K562 (cell line): ENCODE results near the gene OR56B4. TPM values are rescaled to one million over a fixed set of nuclear protein-coding genes. Genes with fewer than 3 reads are reported as not detected.

Experiments
- ATAC-seq: fragments of 200-7000 bp; cut with Tn5 transposase; 3 replicates; pipeline ENCODE4 v1.9.1; 2020; ENCODE audit warnings: moderate library complexity
- BruUV-seq: library from RNA; stranded (reverse); fragments of 400-500 nt; replicated peaks from 2 replicates; lab custom pipeline; 2021; lab: Mats Ljungman, UMichigan
- CTCF ChIA-PET: fragments of 300-600 bp; formaldehyde crosslinking; extraction: SDS; loops from one replicate; lab custom pipeline; 2021; ENCODE audit warnings: low intra/inter-chr PET ratio; lab: Yijun Ruan, JAX
- POLR2A ChIA-PET: fragments of 300-600, 350-650 bp; sonication (Branson Sonifier 250); formaldehyde crosslinking; extraction: SDS; loops from one replicate; lab custom pipeline; 2021; ENCODE audit warnings: antibody characterized with exemption, inconsistent platforms; lab: Yijun Ruan, JAX
- DNase-seq, 4 experiments: peaks; one replicate each; pipeline versions ENCODE4 v3.0.0 to v3.0.0-alpha.2; 2011 to 2018; ENCODE audit warnings: low spot score in 3 of 4, mixed read lengths in 3 of 4; ENCODE audit errors: extremely low read depth in 1 of 4
- FAIRE-seq: peaks from 2 replicates; lab custom pipeline; 2011; peaks lifted over from hg19 to GRCh38; lab: Jason Lieb, UNC
- H2AFZ ChIP-seq: 2 replicates; pipeline ENCODE4 v1.6.0; 2011; ENCODE audit warnings: low read depth, low read length, control low read depth, inconsistent platforms
- H3K27ac ChIP-seq: fragments of 200-600 bp; 3 replicates; pipeline ENCODE4 v1.8.0; 2011; ENCODE audit warnings: low read depth, mild to moderate bottlenecking, control low read depth, inconsistent platforms, low read length, moderate library complexity, mixed read lengths; ENCODE audit errors: extremely low read depth
- H3K27me3 ChIP-seq, 2 experiments: fragments of 300-600 bp in 1 of 2; 2 replicates in 1 of 2; 3 replicates in 1 of 2; pipeline versions ENCODE4 v1.6.0 to v1.8.0; 2011; ENCODE audit warnings: inconsistent platforms in 2 of 2, low read length in 2 of 2, mild to moderate bottlenecking in 1 of 2, mixed read lengths in 1 of 2, moderate library complexity in 1 of 2; ENCODE audit not compliant: control insufficient read depth in 2 of 2, insufficient read depth in 2 of 2
- H3K36me3 ChIP-seq: fragments of 300-600 bp; 3 replicates; pipeline ENCODE4 v1.8.0; 2011; ENCODE audit warnings: mild to moderate bottlenecking, low read length, inconsistent platforms; ENCODE audit not compliant: control insufficient read depth, insufficient read depth
- H3K4me1 ChIP-seq, 2 experiments: fragments of 200-600 bp in 1 of 2; replicated peaks in 1 of 2; 2 replicates in 1 of 2; 3 replicates in 1 of 2; pipeline versions ENCODE4 v1.5.1 to v1.8.0; 2011; ENCODE audit warnings: inconsistent platforms in 2 of 2, low read length in 2 of 2, mild to moderate bottlenecking in 1 of 2, mixed read lengths in 1 of 2, moderate library complexity in 1 of 2; ENCODE audit not compliant: control insufficient read depth in 2 of 2, insufficient read depth in 2 of 2
- H3K4me2 ChIP-seq: 2 replicates; pipeline ENCODE4 v1.6.1; 2011; ENCODE audit warnings: low read length, control low read depth, inconsistent platforms, mixed read lengths; ENCODE audit not compliant: insufficient read depth
- H3K4me3 ChIP-seq: fragments of 200-600 bp; sonication (generic), shearing (Covaris generic); 2 replicates; pipeline ENCODE4 v1.5.1; 2016; ENCODE audit warnings: control low read depth, inconsistent platforms
- H3K79me2 ChIP-seq: fragments of 200-600 bp; 3 replicates; pipeline ENCODE4 v1.8.0; 2011; ENCODE audit warnings: low read length, inconsistent platforms; ENCODE audit not compliant: control insufficient read depth, insufficient read depth
- H3K9ac ChIP-seq, 2 experiments: 2 replicates each; pipeline versions ENCODE4 v1.6.0 to v1.6.1; 2011; ENCODE audit warnings: low read depth in 2 of 2, low read length in 2 of 2, control low read depth in 1 of 2, inconsistent platforms in 1 of 2, mild to moderate bottlenecking in 1 of 2, mixed read lengths in 1 of 2; ENCODE audit not compliant: insufficient read depth in 1 of 2
- H3K9me1 ChIP-seq: one replicate; pipeline ENCODE4 v1.6.0; 2011; ENCODE audit warnings: inconsistent platforms, mild to moderate bottlenecking, low read length, moderate library complexity; ENCODE audit not compliant: control insufficient read depth, insufficient read depth
- H3K9me3 ChIP-seq: replicated peaks from 2 replicates; pipeline ENCODE4 v1.5.1; 2011; ENCODE audit warnings: low read depth, low read length, inconsistent platforms; ENCODE audit not compliant: control insufficient read depth, insufficient read depth
- H4K20me1 ChIP-seq: replicated peaks from 2 replicates; pipeline ENCODE4 v1.6.1; 2011; ENCODE audit warnings: low read length, inconsistent platforms, mixed read lengths; ENCODE audit not compliant: control insufficient read depth, insufficient read depth
- CBX2 ChIP-seq: fragments of 200-600 bp; sonication (generic); IDR thresholded peaks from one replicate; pipeline ENCODE4 v1.6.1; 2012; ENCODE audit warnings: mild to moderate bottlenecking, low read length, inconsistent platforms; ENCODE audit not compliant: insufficient read depth, poor library complexity, severe bottlenecking
- KLF6 ChIP-seq: fragments of 250-450 bp; sonication (Bioruptor Pico); IDR thresholded peaks from 2 replicates; pipeline ENCODE4 v1.4.0; 2020; ENCODE audit warnings: mild to moderate bottlenecking, moderate library complexity, borderline replicate concordance
- LEF1 ChIP-seq: fragments of 450-650 bp; IDR thresholded peaks from 2 replicates; pipeline ENCODE4 v1.6.1; 2016; ENCODE audit warnings: mild to moderate bottlenecking
- PHB2 ChIP-seq: fragments of 450-650 bp; IDR thresholded peaks from 2 replicates; pipeline ENCODE4 v1.6.1; 2017; ENCODE audit warnings: low read depth
- POLR2G ChIP-seq: fragments of 200-400 bp; formaldehyde crosslinking; IDR thresholded peaks from 2 replicates; pipeline ENCODE4 v1.6.1; 2017; ENCODE audit warnings: low read depth, mild to moderate bottlenecking, antibody characterized with exemption, low read length, moderate library complexity
- POLR3A ChIP-seq: IDR thresholded peaks from 2 replicates; pipeline ENCODE4 v1.6.1; 2011; ENCODE audit warnings: borderline replicate concordance, mild to moderate bottlenecking, moderate library complexity; ENCODE audit not compliant: insufficient read length, insufficient read depth; ENCODE audit errors: extremely low read depth
- SMAD3 ChIP-seq: fragments of 450-650 bp; formaldehyde crosslinking; conservative IDR thresholded peaks from 2 replicates; pipeline ENCODE4 v1.4.0; 2020; ENCODE audit warnings: mild to moderate bottlenecking
- ZKSCAN3 ChIP-seq: fragments of 250-450 bp; sonication (Bioruptor Pico); IDR thresholded peaks from 2 replicates; pipeline ENCODE4 v1.4.0; 2020
- ZNF347 ChIP-seq: fragments of 450-650 bp; formaldehyde crosslinking; IDR thresholded peaks from 2 replicates; pipeline ENCODE4 v1.4.0; 2020; ENCODE audit warnings: low read depth, mild to moderate bottlenecking, moderate library complexity
- WGBS: fragments of 100-300 bp; shearing (Covaris generic); methylation state at CpG from one replicate; pipeline ENCODE4 v1.1.6; 2016; ENCODE audit warnings: low coverage, mixed read lengths; ENCODE audit not compliant: insufficient coverage; ENCODE audit errors: missing lambda C conversion rate; 5-methylcytosine and 5-hydroxymethylcytosine counted together
- in situ Hi-C: fragments of 300-500 bp; cut with MboI; formaldehyde crosslinking; loops from 4 replicates; pipeline ENCODE4 v1.15.0; 2018; ENCODE audit warnings: inconsistent platforms, mixed read lengths
- intact Hi-C: fragments of 100-400 bp; cut with micrococcal nuclease; formaldehyde crosslinking; loops from 2 replicates; pipeline ENCODE4 v1.14.2; 2022
- polyA plus RNA-seq, 8 experiments: library from polyadenylated mRNA; depleted of rRNA in 4 of 8; stranded (reverse) in 5 of 8; unstranded in 3 of 8; fragments of >200 nt; fragmentation: Nextera tagmentation in 2 of 8; fragmentation: Illumina TruSeq in 1 of 8; extraction: Ambion mirVana in 2 of 8; extraction: Trizol in 1 of 8; gene quantifications; 2 replicates each; pipeline versions ENCODE4 v1.2.1 to v1.2.3, GENCODE V29; 2011 to 2014; ENCODE audit warnings: inconsistent platforms in 1 of 8, missing spikeins in 1 of 8
- total RNA-seq, 7 experiments: library from RNA; depleted of rRNA in 6 of 7; stranded (reverse); fragments of >200 nt in 6 of 7; fragmentation: Illumina TruSeq in 2 of 7; extraction: Trizol in 2 of 7; gene quantifications; 2 replicates each; pipeline versions ENCODE4 v1.2.1 to v1.2.3, GENCODE V29; 2011 to 2021; ENCODE audit warnings: low replicate concordance in 1 of 7

OR56B4 gene
- total and polyA plus RNA-seq, 9 of the 15 experiments (the other 6 are each of a cell fraction or from before 2014, with no cell fraction given) = 0.07 TPM; not detected in 8

- no peaks in the 10 kb centered on the region for H4K20me1 ChIP-seq
- H3K27ac ChIP-seq = no peak overlapping the region
- POLR2A ChIA-PET = no interaction called here
- no peak overlapping the region for H3K9ac ChIP-seq
- ATAC-seq (no peak), FAIRE-seq (no peak), DNase-seq (no peak)
- H3K4me2 ChIP-seq = no peak overlapping the region
- H2AFZ ChIP-seq = no peak overlapping the region
- H3K27me3 ChIP-seq = no peaks in the 10 kb centered on the region
- H3K79me2 ChIP-seq = no peaks in the 10 kb centered on the region
- H3K4me3 ChIP-seq = no peak overlapping the region
- CTCF ChIA-PET = no interaction called here
- H3K36me3 ChIP-seq = no peaks in the 10 kb centered on the region
- no peaks in the 10 kb centered on the region for H3K9me3 ChIP-seq
- TF ChIP-seq SMAD3 (CRISPR knock-in tag) (no peak), ZNF347 (CRISPR knock-in tag) (no peak), ZKSCAN3 (CRISPR knock-in tag) (no peak), POLR3A (no peak), CBX2 (no peak), KLF6 (CRISPR knock-in tag) (no peak), POLR2G (no peak), PHB2 (no peak), LEF1 (no peak)
- no peaks in the 10 kb centered on the region for H3K4me1 ChIP-seq
- in situ Hi-C loops = no loop called here
- H3K9me1 ChIP-seq = no peaks in the 10 kb centered on the region
- no TSS peak for BruUV-seq
- WGBS = 0% methylated on average over 3 of the region's 3 CpGs
- intact Hi-C loops = no loop called here
These were observed 22.9 kb upstream of the OR56B4 start for GRCh38 chr11:6084587-6084986.
